ENCODE results near the gene TXNDC17. TPM values are rescaled to one million over a fixed set of nuclear protein-coding genes. Genes with fewer than 3 reads are reported as not detected.

Gene TXNDC17
- total RNA-seq, 1 experiment from 2014 or later, result 137 TPM

- DNase-seq (ENCODE audit: low read depth, low spot score) (no peak), ATAC-seq (no peak)
- Histone ChIP-seq H3K4me3 (ENCODE audit: low read depth in 2 of 2, low read length in 2 of 2) (no peak overlapping the region), H3K27me3 (ENCODE audit: control insufficient read depth, insufficient read depth, low read length) (no peaks in the 10 kb centered on the region), H3K9me3 (ENCODE audit: control insufficient read depth, insufficient read depth, low read depth, low read length) (no peaks in the 10 kb centered on the region), H3K27ac (ENCODE audit: low read length) (no peak overlapping the region), H3K4me1 (ENCODE audit: control insufficient read depth, insufficient read depth, low read length) (no peaks in the 10 kb centered on the region), H3K36me3 (ENCODE audit: control insufficient read depth, insufficient read depth, low read length) (peaks cover 19% of the 10 kb centered on the region)
- in situ Hi-C loops (cut with HindIII; ENCODE audit: low pct_unique_long_range_greater_than_20kb, low sequenced_read_pairs) (no loop called here), intact Hi-C loops (cut with micrococcal nuclease; ENCODE audit: unreplicated experiment) (no loop called here)
- TF ChIP-seq REST (IDR thresholded peaks at IDR 0.05; ENCODE audit: insufficient read depth in 1 of 2, low read depth in 2 of 2, low read length in 1 of 2) (no peak), CTCF (IDR thresholded peaks at IDR 0.05) (no peak), TCF7L2 (IDR thresholded peaks at IDR 0.05; ENCODE audit: low read depth, low read length) (no peak), SIN3A (IDR thresholded peaks at IDR 0.05; ENCODE audit: borderline replicate concordance, insufficient read depth, low read depth, low read length) (no peak), POLR2AphosphoS5 (IDR thresholded peaks at IDR 0.05; ENCODE audit: low read depth, low read length) (no peak)
- no TSS peak for BruUV-seq (replicated peaks)
- CTCF ChIA-PET, result no interaction called here
- POLR2A ChIA-PET, result no interaction called here
Observed at GRCh38 chr17:6632530-6632929, 8.3 kb upstream of the TXNDC17 start.

- Histone ChIP-seq H3K27me3 (ENCODE audit: control insufficient read depth, insufficient read depth, low read length) (no peaks in the 10 kb centered on the region), H3K9me3 (ENCODE audit: control insufficient read depth, insufficient read depth, low read depth, low read length) (no peaks in the 10 kb centered on the region), H3K4me3 (ENCODE audit: low read depth in 2 of 2, low read length in 2 of 2) (no peak overlapping the region), H3K36me3 (ENCODE audit: control insufficient read depth, insufficient read depth, low read length) (peaks cover 17% of the 10 kb centered on the region), H3K27ac (ENCODE audit: low read length) (no peak overlapping the region), H3K4me1 (ENCODE audit: control insufficient read depth, insufficient read depth, low read length) (no peaks in the 10 kb centered on the region)
- intact Hi-C loops (cut with micrococcal nuclease; ENCODE audit: unreplicated experiment), result no loop called here
- DNase-seq (ENCODE audit: low read depth, low spot score) (no peak), ATAC-seq (no peak)
- POLR2A ChIA-PET, result no interaction called here
- no TSS peak for BruUV-seq (replicated peaks)
- in situ Hi-C loops (cut with HindIII; ENCODE audit: low pct_unique_long_range_greater_than_20kb, low sequenced_read_pairs), result no loop called here
- CTCF ChIA-PET, result no interaction called here
- no peak for TF ChIP-seq CTCF (IDR thresholded peaks at IDR 0.05)
- TF ChIP-seq REST (IDR thresholded peaks at IDR 0.05; ENCODE audit: insufficient read depth in 1 of 2, low read depth in 2 of 2, low read length in 1 of 2), result no peak
- no peak for TF ChIP-seq POLR2AphosphoS5 (IDR thresholded peaks at IDR 0.05; ENCODE audit: low read depth, low read length)
- no peak for TF ChIP-seq SIN3A (IDR thresholded peaks at IDR 0.05; ENCODE audit: borderline replicate concordance, insufficient read depth, low read depth, low read length)
- TF ChIP-seq TCF7L2 (IDR thresholded peaks at IDR 0.05; ENCODE audit: low read depth, low read length), result no peak
Observed at GRCh38 chr17:6633263-6633662, 7.6 kb upstream of the TXNDC17 start.

Data from Panc1 (cell line).